ENCODE measurements around the gene LSM12. TPM values are rescaled to one million over a fixed set of nuclear protein-coding genes. Genes with fewer than 3 reads are reported as not detected.
"Not testable (repeated sequence)": the region's sequence is repeated elsewhere in the genome, so short reads cannot be mapped to it uniquely, and the experiment has no call there.

Gene LSM12
- total RNA-seq, 1 experiment from 2014 or later: 42.6 TPM

DNA sequence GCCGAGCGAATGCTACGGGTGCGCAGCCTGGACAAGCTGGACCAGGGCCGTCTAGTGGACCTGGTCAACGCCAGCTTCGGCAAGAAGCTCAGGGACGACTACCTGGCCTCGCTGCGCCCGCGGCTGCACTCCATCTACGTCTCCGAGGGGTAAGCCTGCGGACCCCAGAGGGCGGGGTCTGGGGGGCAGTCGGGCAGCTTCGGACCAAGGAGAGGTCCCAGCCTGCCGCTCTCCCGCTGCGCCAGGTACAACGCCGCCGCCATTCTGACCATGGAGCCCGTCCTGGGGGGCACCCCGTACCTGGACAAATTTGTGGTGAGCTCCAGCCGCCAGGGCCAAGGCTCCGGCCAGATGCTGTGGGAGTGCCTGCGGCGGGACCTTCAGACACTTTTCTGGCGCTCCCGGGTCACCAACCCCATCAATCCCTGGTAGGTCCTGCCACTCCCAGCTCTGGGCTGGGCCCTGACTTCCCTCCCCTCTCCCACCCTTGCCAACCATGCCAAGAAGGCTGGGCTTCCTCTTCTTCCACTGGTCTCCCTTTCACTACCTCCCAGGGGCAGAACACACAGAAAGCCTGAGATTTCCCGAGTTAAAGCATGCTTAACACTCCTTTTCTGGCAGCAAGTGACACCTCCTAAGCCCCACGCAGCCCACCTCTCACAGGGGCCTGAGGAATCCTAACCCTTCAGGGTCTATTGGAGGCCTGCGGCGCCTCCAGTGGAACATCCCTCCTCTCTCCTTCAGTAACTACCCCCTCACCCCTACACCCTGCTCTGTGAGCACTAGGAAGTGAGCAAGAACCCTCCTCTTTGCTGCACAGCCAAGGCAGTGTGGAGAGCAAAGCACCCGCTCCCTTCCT lies 58.9 kb downstream of the LSM12 start:
- DNase-seq (ENCODE audit: low read depth): peak; percentile 38

DNA sequence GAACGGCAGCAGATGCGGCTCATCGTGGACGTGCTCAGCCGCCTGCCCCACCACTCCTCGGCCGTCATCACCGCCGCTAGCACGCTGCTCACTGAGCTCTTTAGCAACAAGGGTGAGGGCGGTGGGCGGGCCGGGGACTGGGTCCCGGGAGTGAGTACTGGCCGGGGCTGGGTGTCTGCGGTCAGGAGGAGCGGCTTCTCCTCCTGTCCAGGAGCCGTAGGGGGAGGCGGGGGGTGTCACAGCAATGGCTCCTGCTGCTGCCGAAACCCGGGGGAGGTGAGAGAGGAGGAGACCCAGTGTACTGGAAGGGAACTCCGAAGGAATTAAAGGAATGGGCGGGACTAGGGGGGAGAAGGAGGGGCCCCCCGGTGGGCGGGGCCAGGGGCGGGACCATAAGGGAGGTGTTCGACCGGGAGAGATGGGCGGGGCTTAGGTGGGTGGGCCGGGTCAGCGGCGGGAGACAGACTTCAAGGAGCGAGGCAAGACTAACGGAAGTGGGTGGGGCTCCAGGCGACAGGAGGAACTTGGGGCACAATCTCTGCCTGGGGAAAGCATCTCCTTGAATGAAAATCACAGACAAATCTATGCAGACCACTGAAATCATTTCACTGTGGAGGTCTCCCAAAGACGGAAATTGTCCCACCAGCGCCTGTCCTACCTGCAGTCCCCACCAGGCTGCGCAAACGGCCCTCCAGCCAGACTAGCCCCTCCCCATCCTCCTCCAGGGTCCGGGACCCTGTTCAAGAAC lies 59.7 kb downstream of the LSM12 start:
- DNase-seq (ENCODE audit: low read depth): peak; percentile 95

DNA sequence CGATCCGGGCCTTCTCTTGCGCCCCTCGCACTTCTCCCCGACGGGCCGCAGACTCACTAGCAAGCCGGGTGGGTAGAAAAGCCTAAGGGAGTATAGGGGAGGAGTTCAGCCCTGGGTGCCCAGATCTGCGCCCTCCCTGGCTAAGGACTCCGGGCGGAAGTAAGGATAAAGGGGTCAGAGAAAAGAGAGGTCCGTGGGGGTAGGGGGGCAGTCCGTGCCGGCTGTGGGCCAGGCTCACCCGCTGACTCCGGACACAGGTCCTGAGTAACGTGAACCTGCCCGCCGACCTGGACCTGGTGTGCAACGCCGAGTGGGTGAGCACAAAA lies 60.2 kb downstream of the LSM12 start:
- no peak for DNase-seq (ENCODE audit: low read depth)

DNA sequence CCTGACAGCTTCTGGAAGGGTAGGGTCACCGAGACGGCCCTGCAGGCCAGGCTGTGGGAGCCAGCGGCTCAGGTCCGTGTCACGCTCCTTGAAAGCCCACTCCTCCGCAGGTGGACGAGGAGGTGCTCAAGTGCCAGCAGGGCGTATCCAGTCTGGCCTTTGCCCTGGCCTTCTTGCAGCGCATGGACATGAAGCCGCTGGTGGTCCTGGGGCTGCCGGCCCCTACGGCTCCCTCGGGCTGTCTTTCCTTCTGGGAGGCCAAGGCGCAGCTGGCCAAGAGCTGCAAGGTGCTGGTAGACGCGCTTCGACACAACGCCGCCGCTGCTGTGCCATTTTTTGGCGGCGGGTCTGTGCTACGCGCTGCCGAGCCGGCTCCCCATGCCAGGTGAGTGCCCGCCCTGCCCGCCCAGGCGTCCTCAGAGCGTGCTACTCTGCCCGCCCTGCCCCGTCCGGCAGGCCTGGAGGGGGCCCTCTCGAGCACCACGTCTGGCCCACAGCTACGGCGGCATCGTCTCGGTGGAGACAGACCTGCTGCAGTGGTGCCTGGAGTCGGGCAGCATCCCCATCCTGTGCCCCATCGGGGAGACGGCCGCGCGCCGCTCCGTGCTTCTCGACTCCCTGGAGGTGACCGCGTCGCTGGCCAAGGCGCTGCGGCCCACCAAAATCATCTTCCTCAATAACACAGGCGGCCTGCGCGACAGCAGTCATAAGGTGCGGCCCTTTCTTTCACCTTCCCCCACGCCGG lies 60.8 kb downstream of the LSM12 start:
- no peak for DNase-seq (ENCODE audit: low read depth)

DNA sequence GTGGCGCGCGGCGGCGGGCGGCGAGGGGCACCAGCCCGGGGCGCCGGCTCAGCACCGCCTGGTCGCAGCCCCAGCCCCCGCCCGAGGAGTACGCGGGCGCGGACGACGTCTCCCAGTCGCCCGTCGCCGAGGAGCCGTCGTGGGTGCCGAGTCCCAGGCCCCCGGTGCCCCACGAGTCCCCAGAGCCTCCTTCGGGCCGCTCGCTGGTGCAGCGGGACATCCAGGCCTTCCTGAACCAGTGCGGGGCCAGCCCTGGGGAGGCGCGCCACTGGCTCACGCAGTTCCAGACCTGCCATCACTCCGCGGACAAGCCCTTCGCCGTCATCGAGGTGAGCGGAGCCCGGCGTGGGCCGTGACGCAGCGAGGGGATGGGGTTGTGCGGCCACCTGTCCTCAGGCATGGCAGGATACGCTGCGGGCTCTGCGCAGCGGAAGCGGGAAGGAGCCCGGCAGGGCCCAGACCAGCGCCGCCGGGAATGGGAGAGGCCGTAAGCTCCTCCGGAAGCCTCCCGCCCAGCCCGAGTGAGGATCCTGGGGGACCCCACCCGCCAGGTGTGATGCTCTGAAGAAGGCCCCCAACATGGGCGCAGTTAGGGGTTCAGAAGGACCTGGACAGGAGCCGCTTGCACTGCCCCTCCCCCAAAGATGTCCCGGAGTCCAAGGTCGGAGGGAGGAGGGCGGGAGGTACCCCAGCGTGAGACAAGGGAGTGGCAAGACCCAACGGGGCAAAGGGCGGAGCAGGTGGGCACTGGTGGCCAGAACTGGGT lies 61.5 kb downstream of the LSM12 start:
- DNase-seq (ENCODE audit: low read depth): no peak

DNA sequence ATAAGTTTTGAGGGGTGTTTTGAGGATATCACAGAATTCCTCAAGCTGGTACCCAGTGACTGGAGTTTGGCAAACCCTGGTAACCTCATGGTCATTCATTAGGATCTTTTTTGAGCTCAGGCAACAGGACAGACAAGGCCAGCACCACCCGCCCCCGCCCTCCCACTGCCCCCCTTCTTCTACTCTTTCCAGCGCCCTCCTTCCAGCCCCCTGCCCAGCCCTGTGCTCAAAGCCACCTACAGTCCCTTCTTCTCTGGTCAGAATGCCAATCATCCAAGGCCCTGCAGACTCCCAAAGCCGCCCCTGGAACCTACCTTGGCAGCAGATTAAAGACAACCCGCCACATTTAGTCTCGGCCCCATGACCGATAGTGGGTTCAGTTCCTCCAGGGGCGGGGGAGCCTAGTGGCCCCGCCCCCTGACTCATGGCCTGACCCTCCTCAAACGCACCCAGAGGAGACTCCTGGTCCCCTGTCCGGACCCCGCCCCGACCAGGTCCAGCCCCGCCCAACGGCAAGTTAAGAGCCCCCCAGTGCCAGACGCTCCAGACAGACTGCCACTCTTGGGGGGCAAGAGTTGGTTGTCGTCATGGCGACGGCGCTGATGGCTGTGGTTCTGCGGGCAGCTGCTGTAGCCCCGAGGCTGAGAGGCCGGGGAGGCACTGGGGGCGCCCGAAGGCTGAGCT lies 62.3 kb downstream of the LSM12 start, which contains the start of gene NAGS:
Gene NAGS (plus strand): TSS at position 546 of the 684 bp plus-strand sequence. CDS start 42 bp downstream, at position 588.
- no peak for DNase-seq (ENCODE audit: low read depth)

DNA sequence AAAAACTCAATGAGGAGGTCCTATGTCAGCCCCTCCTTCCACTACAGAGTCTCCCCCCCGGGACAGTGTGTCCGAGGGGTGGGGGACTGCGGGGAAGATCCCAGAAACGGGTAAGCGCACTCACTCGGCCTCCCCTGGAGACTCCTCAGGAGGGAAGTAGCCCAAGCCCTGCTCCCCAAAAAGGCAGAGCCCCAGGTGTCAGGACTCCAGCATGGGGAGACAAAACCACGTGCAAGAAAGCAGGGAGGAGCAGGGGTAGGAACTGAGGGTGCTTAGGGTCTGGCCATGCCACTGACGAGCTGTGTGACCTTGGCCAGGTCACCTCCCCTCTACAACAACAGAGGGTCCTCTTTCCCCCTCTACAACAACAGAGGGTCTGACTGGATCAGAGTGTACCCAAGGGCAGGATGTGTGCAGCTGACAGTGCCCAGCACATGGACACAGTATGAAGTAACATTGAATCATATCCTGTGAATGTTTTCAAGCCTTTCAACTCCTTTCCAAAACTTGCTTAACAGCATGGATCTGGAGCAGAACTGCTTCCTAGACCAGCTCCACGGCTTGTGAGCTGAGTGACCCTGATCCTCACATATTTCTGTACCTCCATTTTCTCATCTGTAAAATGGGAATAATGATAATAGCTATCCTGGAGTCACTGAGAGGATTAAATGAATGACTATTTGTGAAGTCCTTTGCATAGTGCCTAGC lies 64.2 kb downstream of the LSM12 start:
- DNase-seq (ENCODE audit: low read depth): peak; percentile 62

DNA sequence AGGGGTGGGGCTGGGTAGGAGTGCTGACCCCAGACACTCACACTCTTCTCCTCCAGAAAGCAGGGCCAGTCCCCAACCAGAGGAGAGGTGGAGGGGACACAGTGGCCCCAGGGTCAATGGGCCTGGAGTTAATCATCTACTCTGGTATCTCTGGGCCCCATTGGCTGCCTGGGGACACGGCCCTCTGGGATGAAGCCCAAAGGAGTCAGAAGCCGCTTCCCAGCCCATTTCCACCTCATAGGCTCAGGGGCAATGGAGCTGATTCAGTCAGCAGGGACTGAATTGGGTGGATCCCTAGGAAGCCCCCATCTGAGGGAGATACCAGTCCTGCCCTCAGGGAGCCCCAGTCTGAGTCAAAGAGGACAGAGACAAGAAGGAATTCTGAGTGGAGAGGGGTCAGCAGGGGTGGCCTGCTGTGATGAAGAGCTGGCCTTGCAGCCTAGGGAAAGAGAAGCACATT lies 65.0 kb downstream of the LSM12 start:
- DNase-seq (ENCODE audit: low read depth): no peak

DNA sequence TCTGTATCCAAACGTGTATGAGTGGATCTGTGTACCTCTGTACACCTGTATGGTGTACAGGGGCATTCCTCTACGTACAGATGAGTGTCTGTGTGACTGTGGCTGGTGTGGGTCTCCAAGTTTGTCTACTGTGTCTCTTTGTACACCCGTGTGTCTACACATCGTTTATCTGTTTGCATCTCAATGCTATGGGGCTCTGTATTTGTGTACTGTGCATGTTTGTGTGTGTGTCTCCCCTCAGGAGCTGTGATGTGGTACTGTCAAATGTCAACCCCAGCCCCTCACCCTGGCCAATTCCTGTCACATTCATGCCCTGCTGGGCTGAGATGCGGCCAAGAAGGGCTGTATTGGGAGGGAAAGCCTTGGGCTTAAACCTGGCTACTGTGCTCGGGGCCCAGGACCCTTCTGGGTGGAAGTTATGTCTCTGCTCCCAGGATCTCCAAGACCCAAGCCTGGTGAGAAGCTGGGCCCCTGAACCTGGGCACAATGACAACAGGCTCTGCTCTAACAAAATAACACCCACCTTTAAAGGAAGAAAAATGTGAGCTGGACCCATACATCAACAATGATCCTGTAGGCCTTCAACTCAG lies 65.5 kb downstream of the LSM12 start:
- no peak for DNase-seq (ENCODE audit: low read depth)

DNA sequence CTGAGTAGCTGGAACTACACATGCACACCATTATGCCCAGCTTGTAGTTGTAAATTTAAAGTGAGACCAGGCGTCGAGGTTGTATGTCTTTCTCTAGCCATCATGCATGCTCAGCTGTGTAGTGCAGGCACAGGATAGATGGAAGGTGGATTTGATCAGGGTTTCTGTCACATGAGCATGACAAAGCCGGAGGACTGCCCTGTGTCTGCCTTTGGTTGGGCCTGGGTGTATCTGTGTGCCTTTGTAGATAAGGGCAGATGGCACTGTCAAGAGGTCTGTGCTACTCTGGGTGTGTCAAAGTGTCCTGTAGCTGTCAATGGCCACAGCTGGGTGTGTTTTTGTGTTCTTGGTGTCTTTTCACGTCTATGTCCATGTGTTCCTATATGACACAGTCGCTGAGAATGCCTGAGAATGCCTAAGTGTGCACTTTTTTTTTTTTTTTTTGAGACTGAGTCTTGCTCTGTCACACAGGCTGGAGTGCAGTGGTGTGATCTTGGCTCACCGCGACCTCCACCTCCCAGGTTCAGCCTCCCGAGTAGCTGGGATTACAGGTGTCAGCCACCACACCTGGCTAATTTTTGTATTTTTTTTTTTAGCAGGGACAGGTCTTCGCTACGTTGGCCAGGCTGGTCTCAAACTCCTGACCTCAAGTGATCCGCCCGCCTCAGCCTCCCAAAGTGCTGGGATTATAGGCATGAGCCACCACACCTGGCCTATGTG lies 66.2 kb downstream of the LSM12 start:
- DNase-seq (ENCODE audit: low read depth): no peak

DNA sequence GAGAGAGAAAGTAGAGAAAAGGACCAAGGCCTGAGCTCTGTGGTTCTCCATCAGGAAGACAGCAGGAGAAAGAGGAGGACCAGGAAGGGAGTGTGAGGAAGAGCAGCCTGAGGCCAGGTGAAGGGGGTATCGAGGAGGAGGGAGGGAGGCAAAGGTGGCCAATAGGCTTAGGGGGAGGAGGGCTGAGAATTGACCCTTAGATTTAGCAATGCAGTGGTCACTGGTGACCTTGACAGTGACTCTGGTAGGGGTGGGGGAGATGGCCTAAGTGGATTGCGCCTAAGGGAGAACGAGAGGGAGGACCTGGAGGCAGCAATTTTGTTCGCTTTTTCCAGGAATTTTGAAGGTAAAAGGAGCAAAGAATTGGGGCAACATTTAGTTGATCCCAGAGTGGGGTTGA lies 67.4 kb downstream of the LSM12 start:
- DNase-seq (ENCODE audit: low read depth): no peak

DNA sequence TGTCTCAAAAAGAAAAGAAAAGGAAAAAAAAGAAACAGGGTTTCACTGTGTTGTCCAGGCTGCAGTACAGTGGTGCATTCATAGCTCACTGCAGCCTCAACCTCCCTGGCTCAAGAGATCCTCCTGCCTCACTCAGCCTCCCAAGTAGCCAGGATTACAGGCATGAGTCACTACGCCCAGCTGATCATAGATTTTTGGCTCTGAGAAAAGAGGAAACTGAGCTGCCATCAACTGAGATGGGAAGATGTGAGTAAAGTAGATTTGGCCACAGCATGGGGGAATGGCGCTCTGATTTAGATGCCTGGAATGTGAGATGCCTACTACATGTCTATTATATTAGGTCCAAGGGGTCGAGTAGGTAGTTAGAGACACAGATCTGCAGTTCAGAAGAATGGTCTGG lies 67.9 kb downstream of the LSM12 start:
- peak; percentile 30 for DNase-seq (ENCODE audit: low read depth)

DNA sequence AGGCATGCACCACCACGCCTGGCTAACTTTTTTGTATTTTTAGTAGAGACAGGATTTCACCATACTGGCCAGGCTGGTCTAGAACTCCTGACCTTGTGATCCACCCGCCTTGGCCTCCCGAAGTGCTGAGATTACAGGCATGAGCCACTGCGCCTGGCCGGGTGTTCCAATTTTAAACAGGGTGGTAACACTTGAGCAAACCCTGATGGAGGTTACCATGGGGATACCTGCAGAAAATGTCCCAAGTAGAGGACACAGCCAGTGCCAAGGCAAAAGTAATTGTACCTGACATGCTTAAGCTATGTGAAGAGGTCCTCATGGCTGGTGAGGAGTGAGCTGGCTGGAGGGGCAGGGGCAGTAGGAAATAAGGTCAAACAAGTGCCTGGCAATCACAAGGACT lies 69.3 kb downstream of the LSM12 start:
- not testable (repeated sequence) for DNase-seq (ENCODE audit: low read depth)

DNA sequence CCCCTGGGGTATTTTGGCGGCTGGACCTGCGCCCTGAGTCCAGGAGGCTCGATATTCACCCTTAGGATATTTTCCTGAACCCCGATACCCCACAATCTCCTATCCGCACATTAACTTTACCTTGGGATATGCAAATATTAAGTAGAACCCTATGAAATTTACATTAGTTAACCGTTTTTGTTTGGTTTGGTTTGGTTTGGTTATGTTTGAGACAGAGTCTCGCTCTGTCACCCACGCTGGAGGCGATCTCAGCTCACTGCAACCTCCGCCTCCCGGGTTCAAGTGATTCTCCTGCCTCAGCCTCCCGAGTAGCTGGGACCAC lies 71.4 kb downstream of the LSM12 start:
- DNase-seq (ENCODE audit: low read depth): no peak

DNA sequence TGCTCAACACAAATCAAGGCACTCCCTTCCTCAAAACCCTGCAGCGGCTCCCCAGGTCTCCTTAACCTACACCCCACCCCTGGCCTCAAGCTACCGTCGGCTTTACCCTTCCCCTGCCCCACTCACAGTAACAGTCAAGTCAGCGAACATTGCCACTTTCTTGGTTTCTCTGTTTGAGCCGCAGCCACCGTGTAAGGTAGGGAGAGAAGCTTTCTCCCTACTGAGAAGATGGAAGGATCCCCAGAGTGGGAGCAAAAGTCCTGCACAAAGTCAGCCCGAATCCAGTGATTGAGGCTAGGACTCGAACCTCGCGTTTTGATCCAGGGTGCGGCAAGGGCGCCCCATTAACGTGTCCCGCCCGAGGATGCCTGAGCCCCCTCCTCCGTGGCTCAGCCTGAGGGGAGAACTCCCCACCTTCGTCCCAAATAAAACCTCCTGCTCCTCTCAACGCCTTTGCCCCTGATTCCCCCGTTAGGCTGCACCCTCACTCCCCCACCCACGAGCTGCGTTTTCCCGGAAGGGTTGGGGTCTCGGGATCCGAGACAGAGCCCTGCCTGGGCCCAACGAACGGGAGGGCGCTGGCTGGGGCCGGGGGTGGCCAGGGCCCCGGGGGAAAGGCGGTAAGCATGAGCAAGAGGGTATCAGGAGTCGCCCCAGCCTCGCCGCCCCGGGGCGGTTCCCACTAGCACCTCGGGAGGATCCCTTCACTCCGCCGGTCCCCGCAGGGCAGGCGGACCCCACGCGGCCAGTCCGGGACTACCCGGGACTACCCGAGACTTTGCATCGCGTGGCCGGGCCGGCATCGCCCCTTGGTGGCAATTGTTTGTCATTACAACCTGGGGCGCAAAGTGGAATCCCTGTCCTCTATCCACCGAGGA lies 72.0 kb downstream of the LSM12 start:
- peak; percentile 63 for DNase-seq (ENCODE audit: low read depth)

DNA sequence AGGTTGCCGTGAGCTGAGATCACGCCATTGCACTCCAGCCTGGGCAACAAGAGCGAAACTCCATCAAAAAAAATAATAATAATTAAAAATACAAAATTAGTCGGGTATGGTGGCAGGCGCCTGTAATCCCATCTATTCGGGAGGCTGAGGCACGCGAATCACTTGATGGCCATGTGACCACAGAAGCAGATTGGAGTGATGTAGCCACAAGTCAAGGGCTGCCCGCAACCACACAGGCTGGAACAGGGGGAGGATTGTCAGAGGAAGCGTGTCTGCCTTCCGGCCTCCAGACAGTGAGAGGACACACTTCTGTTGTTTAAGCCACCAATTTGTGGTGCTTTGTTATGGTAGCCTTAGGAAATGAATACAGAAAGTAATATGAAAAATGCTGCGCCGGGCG lies 73.8 kb downstream of the LSM12 start:
- DNase-seq (ENCODE audit: low read depth): no peak

DNA sequence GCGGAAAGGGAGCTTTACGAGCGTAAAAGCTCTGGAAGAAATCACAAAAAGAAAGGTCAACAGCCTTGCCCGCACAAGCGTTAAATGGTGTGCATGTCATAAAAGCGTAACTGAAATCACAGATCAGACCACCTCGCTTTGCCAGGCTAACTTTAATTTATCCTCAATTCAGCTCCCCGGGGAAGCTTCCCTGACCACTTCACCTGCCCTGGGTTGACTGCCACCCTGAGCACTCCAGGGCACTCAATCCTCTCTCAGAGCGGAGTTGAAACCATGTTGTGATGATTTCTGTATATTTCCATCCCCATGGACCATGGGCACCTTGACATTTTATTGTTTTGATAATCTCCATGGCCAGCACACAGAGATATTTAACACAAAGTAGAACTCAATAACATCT lies 78.2 kb downstream of the LSM12 start:
- DNase-seq (ENCODE audit: low read depth): no peak

All from Daoy (cell line).